ENCODE data around the gene SURF2. TPM values are rescaled to one million over a fixed set of nuclear protein-coding genes. Genes with fewer than 3 reads are reported as not detected.
A peak's percentile ranks its signal among the peaks of the same experiment; 100 is the strongest.
"Not testable (repeated sequence)": the region's sequence is repeated elsewhere in the genome, so short reads cannot be mapped to it uniquely, and the experiment has no call there.

Gene SURF2
- total and polyA plus RNA-seq, 5 donors: 11.3 to 23.4 (median 12.8) TPM

GRCh38 chr9:133368249-133368881 is 12.0 kb downstream of the SURF2 start:
- ATAC-seq (peak in 1 of 2 donors; percentile 7), DNase-seq (peak in 1 of 3 donors; percentile 28)
- Histone ChIP-seq H3K27me3 (ENCODE audit: control insufficient read depth, insufficient read depth) (no peaks in the 10 kb centered on the region), H3K9me3 (ENCODE audit: control insufficient read depth, low read length) (no peaks in the 10 kb centered on the region), H3K27ac (ENCODE audit: low read length) (no peak overlapping the region), H3K4me3 (ENCODE audit: low read length) (no peak overlapping the region), H3K4me1 (ENCODE audit: control insufficient read depth, insufficient read depth, low read length) (peaks cover 27% of the 10 kb centered on the region)
- intact Hi-C loops (cut with DNase I): no loop called here
- 64% methylated on average over 18 of the region's 18 CpGs for WGBS

- DNase-seq: no peak
- no peak for ATAC-seq
- H3K9me3 ChIP-seq (ENCODE audit: control insufficient read depth, low read length): no peaks in the 10 kb centered on the region
- peaks cover 27% of the 10 kb centered on the region for H3K4me1 ChIP-seq (ENCODE audit: control insufficient read depth, insufficient read depth, low read length)
- H3K27ac ChIP-seq (ENCODE audit: low read length): no peak overlapping the region
- no peak overlapping the region for H3K4me3 ChIP-seq (ENCODE audit: low read length)
- intact Hi-C loops (cut with DNase I): no loop called here
- WGBS: 80% methylated on average over 6 of the region's 6 CpGs
- H3K27me3 ChIP-seq (ENCODE audit: control insufficient read depth, insufficient read depth): no peaks in the 10 kb centered on the region
Measured at GRCh38 chr9:133369422-133369821, 13.1 kb downstream of the SURF2 start.

GRCh38 chr9:133369933-133370332 is 13.6 kb downstream of the SURF2 start:
- Histone ChIP-seq H3K27ac (ENCODE audit: low read length) (no peak overlapping the region), H3K4me1 (ENCODE audit: control insufficient read depth, insufficient read depth, low read length) (peaks cover 27% of the 10 kb centered on the region), H3K4me3 (ENCODE audit: low read length) (no peak overlapping the region), H3K9me3 (ENCODE audit: control insufficient read depth, low read length) (no peaks in the 10 kb centered on the region), H3K27me3 (ENCODE audit: control insufficient read depth, insufficient read depth) (no peaks in the 10 kb centered on the region)
- 86% methylated on average over 7 of the region's 7 CpGs for WGBS
- intact Hi-C loops (cut with DNase I): no loop called here
- no peak for ATAC-seq
- DNase-seq: peak in 1 of 3 donors; percentile 25

GRCh38 chr9:133370685-133371084 is 14.3 kb downstream of the SURF2 start:
- Histone ChIP-seq H3K4me3 (ENCODE audit: low read length) (no peak overlapping the region), H3K4me1 (ENCODE audit: control insufficient read depth, insufficient read depth, low read length) (peaks cover 27% of the 10 kb centered on the region), H3K27me3 (ENCODE audit: control insufficient read depth, insufficient read depth) (no peaks in the 10 kb centered on the region), H3K9me3 (ENCODE audit: control insufficient read depth, low read length) (no peaks in the 10 kb centered on the region), H3K27ac (ENCODE audit: low read length) (no peak overlapping the region)
- no peak for ATAC-seq
- 70% methylated on average over 9 of the region's 9 CpGs for WGBS
- peak in 1 of 3 donors; percentile 25 for DNase-seq
- intact Hi-C loops (cut with DNase I): no loop called here

- DNase-seq (peak in 1 of 3 donors; percentile 42), ATAC-seq (no peak)
- Histone ChIP-seq H3K4me1 (ENCODE audit: control insufficient read depth, insufficient read depth, low read length) (peaks cover 27% of the 10 kb centered on the region), H3K27me3 (ENCODE audit: control insufficient read depth, insufficient read depth) (no peaks in the 10 kb centered on the region), H3K4me3 (ENCODE audit: low read length) (no peak overlapping the region), H3K9me3 (ENCODE audit: control insufficient read depth, low read length) (no peaks in the 10 kb centered on the region), H3K27ac (ENCODE audit: low read length) (peak overlapping the region; percentile 10)
- intact Hi-C loops (cut with DNase I): no loop called here
- 61% methylated on average over 12 of the region's 12 CpGs for WGBS
Measured at GRCh38 chr9:133371261-133371711, 14.9 kb downstream of the SURF2 start.

- 59% methylated on average over 7 of the region's 7 CpGs for WGBS
- no peaks in the 10 kb centered on the region for H3K27me3 ChIP-seq (ENCODE audit: control insufficient read depth, insufficient read depth)
- H3K4me3 ChIP-seq (ENCODE audit: low read length): no peak overlapping the region
- H3K9me3 ChIP-seq (ENCODE audit: control insufficient read depth, low read length): no peaks in the 10 kb centered on the region
- H3K4me1 ChIP-seq (ENCODE audit: control insufficient read depth, insufficient read depth, low read length): peaks cover 27% of the 10 kb centered on the region
- H3K27ac ChIP-seq (ENCODE audit: low read length): no peak overlapping the region
- intact Hi-C loops (cut with DNase I): no loop called here
- DNase-seq (peak in 2 of 3 donors; percentile 64 to 66), ATAC-seq (no peak)
Measured at GRCh38 chr9:133372144-133372543, 15.8 kb downstream of the SURF2 start.

- 14% methylated on average over 12 of the region's 12 CpGs for WGBS
- intact Hi-C loops (cut with DNase I): no loop called here
- H3K27me3 ChIP-seq (ENCODE audit: control insufficient read depth, insufficient read depth): no peaks in the 10 kb centered on the region
- DNase-seq: no peak
- no peaks in the 10 kb centered on the region for H3K9me3 ChIP-seq (ENCODE audit: control insufficient read depth, low read length)
- no peak overlapping the region for H3K27ac ChIP-seq (ENCODE audit: low read length)
- no peak for ATAC-seq
- H3K4me1 ChIP-seq (ENCODE audit: control insufficient read depth, insufficient read depth, low read length): peaks cover 19% of the 10 kb centered on the region
- peak overlapping the region; percentile 97 for H3K4me3 ChIP-seq (ENCODE audit: low read length)
Measured at GRCh38 chr9:133374612-133375115, 18.3 kb downstream of the SURF2 start.

- peak overlapping the region; percentile 77 for H3K27ac ChIP-seq (ENCODE audit: low read length)
- DNase-seq (peak in 2 of 3 donors; percentile 45 to 66), ATAC-seq (peak in 1 of 2 donors; percentile 2)
- no peaks in the 10 kb centered on the region for H3K27me3 ChIP-seq (ENCODE audit: control insufficient read depth, insufficient read depth)
- intact Hi-C loops (cut with DNase I): no loop called here
- under 1% methylated on average over 39 of the region's 39 CpGs for WGBS
- H3K9me3 ChIP-seq (ENCODE audit: control insufficient read depth, low read length): no peaks in the 10 kb centered on the region
- H3K4me1 ChIP-seq (ENCODE audit: control insufficient read depth, insufficient read depth, low read length): peaks cover 19% of the 10 kb centered on the region
- peak overlapping the region; percentile 97 for H3K4me3 ChIP-seq (ENCODE audit: low read length)
Measured at GRCh38 chr9:133375116-133375723, 18.9 kb downstream of the SURF2 start.

- peak within 1 kb of the TSS; percentile 77 for H3K27ac ChIP-seq (ENCODE audit: low read length)
- WGBS: under 1% methylated on average over 120 of the region's 120 CpGs
- H3K27me3 ChIP-seq (ENCODE audit: control insufficient read depth, insufficient read depth): no peaks in the 10 kb centered on the region
- intact Hi-C loops (cut with DNase I): no loop called here
- peaks cover 15% of the 10 kb centered on the region for H3K4me1 ChIP-seq (ENCODE audit: control insufficient read depth, insufficient read depth, low read length)
- ATAC-seq (peak; percentile 97 to 98), DNase-seq (peak; percentile 96 to 99 (median 99))
- peak within 1 kb of the TSS; percentile 97 for H3K4me3 ChIP-seq (ENCODE audit: low read length)
- no peaks in the 10 kb centered on the region for H3K9me3 ChIP-seq (ENCODE audit: control insufficient read depth, low read length)
Measured at GRCh38 chr9:133375724-133376654, 19.6 kb downstream of the SURF2 start, which contains the start of the genes STKLD1 and SURF4. STKLD1 (plus strand) TSS chr9:133376366; CDS start chr9:133376474, 108 bp downstream. SURF4 (minus strand) TSS chr9:133376060; CDS start chr9:133375969, 91 bp downstream.

- DNase-seq; ATAC-seq; H3K4me1 ChIP-seq (ENCODE audit: control insufficient read depth, insufficient read depth, low read length); H3K9me3 ChIP-seq (ENCODE audit: control insufficient read depth, low read length); intact Hi-C loops (cut with DNase I); H3K27ac ChIP-seq (ENCODE audit: low read length); H3K27me3 ChIP-seq (ENCODE audit: control insufficient read depth, insufficient read depth); H3K4me3 ChIP-seq (ENCODE audit: low read length): not testable (repeated sequence)
- 93% methylated on average over 14 of the region's 14 CpGs for WGBS
Measured at GRCh38 chr9:133377280-133377679, 20.9 kb downstream of the SURF2 start.

Data from right cardiac atrium (tissue), 5 donors.